H1 (cell line): ENCODE data around the gene SPHKAP. TPM values are rescaled to one million over a fixed set of nuclear protein-coding genes. Genes with fewer than 3 reads are reported as not detected.

Experiments used
- ASH2L ChIP-seq: fragments of 200-600, 300-600 bp; sonication (generic); IDR thresholded peaks from one replicate; pipeline ENCODE4 v1.7.1; 2017; ENCODE audit warnings: low read length
- CHD2 ChIP-seq: IDR thresholded peaks from 2 replicates; pipeline ENCODE4 v1.6.1; 2012; ENCODE audit warnings: low read length, improper control_type of control experiment
- CHD7 ChIP-seq: fragments of 300-600 bp; sonication (generic); IDR thresholded peaks from 2 replicates; pipeline ENCODE4 v1.7.1; 2012; ENCODE audit warnings: low read length, moderate library complexity, mild to moderate bottlenecking, inconsistent platforms; ENCODE audit not compliant: insufficient replicate concordance
- GTF2F1 ChIP-seq: IDR thresholded peaks from 2 replicates; pipeline ENCODE4 v1.6.1; 2012; ENCODE audit warnings: low read depth, low read length, improper control_type of control experiment, borderline replicate concordance
- MAX ChIP-seq: IDR thresholded peaks from 2 replicates; pipeline ENCODE4 v1.6.1; 2012; ENCODE audit warnings: inconsistent platforms
- RNF2 ChIP-seq: fragments of 200-900, 300-1000 bp; sonication (generic); IDR thresholded peaks from 2 replicates; pipeline ENCODE4 v1.7.1; 2016; ENCODE audit warnings: borderline replicate concordance, low read depth, mild to moderate bottlenecking, antibody characterized with exemption, low read length; ENCODE audit not compliant: poor library complexity, severe bottlenecking; ENCODE audit errors: missing control alignments
- TCF12 ChIP-seq: IDR thresholded peaks from 2 replicates; pipeline ENCODE4 v1.6.1; 2011; ENCODE audit warnings: low read depth, mild to moderate bottlenecking, low read length
- YY1 ChIP-seq: IDR thresholded peaks from 2 replicates; pipeline ENCODE4 v1.6.1; 2011; ENCODE audit warnings: low read depth, mild to moderate bottlenecking, low read length
- polyA plus RNA-seq, 7 experiments: library from polyadenylated mRNA; depleted of rRNA in 3 of 7; stranded (reverse) in 5 of 7; unstranded in 2 of 7; fragments of >200 nt in 5 of 7; fragments of 200-250 nt in 2 of 7; gene quantifications; 1 replicate in 5 of 7; 2 replicates in 1 of 7; 4 replicates in 1 of 7; pipeline versions ENCODE4 v1.2.1 to v1.2.3, GENCODE V29; 2011 to 2013; ENCODE audit warnings: missing spikeins in 2 of 7, mixed read lengths in 2 of 7
- total RNA-seq: library from RNA; stranded (reverse); fragmentation: NEBNext Ultra II Directional; extraction: Animal tissue kit (Norgen Biotek cat#: 25700); gene quantifications from 2 replicates; pipeline ENCODE4 v1.2.1, GENCODE V29; 2021

The SPHKAP gene
- total and polyA plus RNA-seq, 2 of the 8 experiments (the other 6 are each of a cell fraction or from before 2014, with no cell fraction given), result 0.02 TPM; not detected in 1

GRCh38 chr2:228018311-228018710, 163.2 kb downstream of the SPHKAP start (continued):
- no peak for TF ChIP-seq CHD7
- TF ChIP-seq ASH2L, result no peak
- no peak for TF ChIP-seq MAX
- no peak for TF ChIP-seq YY1
- no peak for TF ChIP-seq CHD2
- TF ChIP-seq GTF2F1, result no peak
- TF ChIP-seq RNF2, result no peak
- TF ChIP-seq TCF12, result no peak
